ENCODE measurements around the gene TMEM69. TPM values are rescaled to one million over a fixed set of nuclear protein-coding genes. Genes with fewer than 3 reads are reported as not detected.

Gene TMEM69
- total and polyA plus RNA-seq, 2 experiments from 2014 or later, result 59.7 to 62.4 TPM

- DNase-seq (ENCODE audit: low spot score) (no peak), ATAC-seq (no peak)
- peaks cover 12% of the 10 kb centered on the region; the same call in 1 of the 3 replicates for H3K36me3 Mint-ChIP-seq (ENCODE audit: low read depth)
- H3K27ac Mint-ChIP-seq, result peak overlapping the region; percentile 17; the same call in 1 of the 2 replicates
- H3K4me1 Mint-ChIP-seq, result peaks cover 56% of the 10 kb centered on the region
- H3K4me1 ChIP-seq (ENCODE audit: insufficient read depth), result peaks cover 52% of the 10 kb centered on the region
- TF ChIP-seq ZNF114 (CRISPR knock-in tag; IDR thresholded peaks at IDR 0.05), result no peak
- TF ChIP-seq CREB1 (CRISPR knock-in tag; IDR thresholded peaks at IDR 0.05; ENCODE audit: low read depth), result no peak
- no peak for TF ChIP-seq JUNB (IDR thresholded peaks at IDR 0.05; ENCODE audit: unreplicated experiment)
- no peak for TF ChIP-seq POLR2AphosphoS5 (IDR thresholded peaks at IDR 0.05; ENCODE audit: low read depth)
- TF ChIP-seq EZH2 (IDR thresholded peaks at IDR 0.05; ENCODE audit: low read depth, unreplicated experiment), result no peak
- TF ChIP-seq ZNF331 (CRISPR knock-in tag; IDR thresholded peaks at IDR 0.05; ENCODE audit: low read depth), result no peak
- TF ChIP-seq CTCF (conservative IDR thresholded peaks at IDR 0.05; ENCODE audit: low read depth in 2 of 2), result no peak
- no peak for TF ChIP-seq REST (IDR thresholded peaks at IDR 0.05; ENCODE audit: unreplicated experiment)
- no peak for TF ChIP-seq STAT1 (IDR thresholded peaks at IDR 0.05; ENCODE audit: unreplicated experiment)
- no peak for TF ChIP-seq ZNF462 (CRISPR knock-in tag; IDR thresholded peaks at IDR 0.05)
- TF ChIP-seq ETS1 (IDR thresholded peaks at IDR 0.05), result no peak
- no peak for TF ChIP-seq NANOG (IDR thresholded peaks at IDR 0.05; ENCODE audit: borderline replicate concordance)
- TF ChIP-seq EZH2phosphoT487 (IDR thresholded peaks at IDR 0.05; ENCODE audit: unreplicated experiment), result no peak
- no peaks in the 10 kb centered on the region for H3K27me3 ChIP-seq (ENCODE audit: insufficient read depth)
- H2AFZ ChIP-seq, result no peak overlapping the region
- no peaks in the 10 kb centered on the region for H3K9me2 ChIP-seq (ENCODE audit: insufficient read depth)
- H3K27ac ChIP-seq (ENCODE audit: low read depth), result no peak overlapping the region
- H3K4me2 ChIP-seq, result peak overlapping the region; percentile 40
- H3K9me3 Mint-ChIP-seq, result no peaks in the 10 kb centered on the region
- H3K4me3 ChIP-seq, result no peak overlapping the region
- H3K4me3 Mint-ChIP-seq, result peak overlapping the region; percentile 16; the same call in 2 of the 3 replicates
- H3K79me2 ChIP-seq (replicated peaks; ENCODE audit: insufficient read depth), result peaks cover 100% of the 10 kb centered on the region
- H3F3A ChIP-seq (replicated peaks; ENCODE audit: low read depth), result no peaks in the 10 kb centered on the region
- H4K20me1 ChIP-seq (replicated peaks; ENCODE audit: insufficient read depth), result peaks cover 68% of the 10 kb centered on the region
- peaks cover 6% of the 10 kb centered on the region for H3K27me3 Mint-ChIP-seq (ENCODE audit: insufficient read depth, low read depth, poor library complexity)
- H3K36me3 ChIP-seq (ENCODE audit: insufficient read depth), result no peaks in the 10 kb centered on the region
These were observed 10.2 kb upstream of the TMEM69 start for GRCh38 chr1:45677751-45678245.
